ENCODE data around the gene EEF1AKMT4. TPM values are rescaled to one million over a fixed set of nuclear protein-coding genes. Genes with fewer than 3 reads are reported as not detected.

Gene EEF1AKMT4
- total and polyA plus RNA-seq, 2 of the 8 experiments (the other 6 are each of a cell fraction or from before 2014, with no cell fraction given): 9.3 to 30.1 TPM

- no peaks in the 10 kb centered on the region for H3K79me1 ChIP-seq (ENCODE audit: low read depth, low read length)
- H3K4me3 ChIP-seq (ENCODE audit: extremely low read depth in 1 of 4, insufficient read depth in 2 of 4, low read depth in 3 of 4, low read length in 4 of 4): no peak overlapping the region
- no peak overlapping the region for H3K23ac ChIP-seq (ENCODE audit: insufficient read length)
- H3K56ac ChIP-seq (replicated peaks; ENCODE audit: insufficient read length, low read depth, low read length): no peak overlapping the region
- H2BK15ac ChIP-seq (ENCODE audit: low read length): no peak overlapping the region
- no peak overlapping the region for H3K4me2 ChIP-seq (ENCODE audit: insufficient read depth in 1 of 2, low read depth in 2 of 2, low read length in 2 of 2)
- DNase-seq (ENCODE audit: low read depth in 1 of 2, low spot score in 2 of 2): no peak
- H2BK20ac ChIP-seq (ENCODE audit: low read length): no peak overlapping the region
- H4K20me1 ChIP-seq (replicated peaks in 1 of 2; ENCODE audit: control insufficient read depth in 1 of 2, insufficient read depth in 2 of 2, low read length in 2 of 2): peaks cover 10 to 11% of the 10 kb centered on the region in 2 experiments
- H3K4me1 ChIP-seq (replicated peaks in 1 of 4; ENCODE audit: control insufficient read depth in 3 of 4, insufficient read depth in 4 of 4, low read length in 3 of 4): peaks cover 0 to under 1% (median 0%) of the 10 kb centered on the region in 4 experiments; a peak in 1 of 7 replicates
- H2BK120ac ChIP-seq (replicated peaks; ENCODE audit: low read depth, low read length): no peak overlapping the region
- H3K23me2 ChIP-seq (ENCODE audit: low read depth, low read length): no peaks in the 10 kb centered on the region; the same call in 1 of the 2 replicates
- no peak overlapping the region for H4K5ac ChIP-seq (ENCODE audit: insufficient read length, low read depth, low read length)
- no peaks in the 10 kb centered on the region for H3K9me3 ChIP-seq (ENCODE audit: insufficient read depth in 2 of 2, low read depth in 1 of 2, low read length in 1 of 2)
- H3K4ac ChIP-seq (replicated peaks; ENCODE audit: insufficient read length, low read depth, low read length): no peak overlapping the region
- 80% methylated on average over 14 of the region's 14 CpGs; no CpG with 5 or more reads in 1 of the 2 experiments for WGBS, 2 experiments (ENCODE audit: extremely low coverage in 1 of 2, insufficient coverage in 1 of 2, insufficient read length in 1 of 2, insufficient replicate concordance in 2 of 2, low coverage in 1 of 2, low lambda C conversion rate in 2 of 2, missing lambda C conversion rate in 1 of 2)
- H3K27me3 ChIP-seq (replicated peaks in 1 of 4; ENCODE audit: control insufficient read depth in 3 of 4, extremely low read depth in 1 of 4, insufficient read depth in 3 of 4, low read length in 3 of 4): peaks cover 10 to 26% (median 21%) of the 10 kb centered on the region in 4 experiments
- POLR2A ChIA-PET (ENCODE audit: partially characterized antibody): interaction anchor here (1.4 to 1.7 kb wide), 2 partner anchors 10 to 14 kb away, joined by 5 to 8 read pairs; partner anchors contain the start of gene EEF1AKMT4
- TF ChIP-seq POLR2AphosphoS5 (IDR thresholded peaks at IDR 0.05; ENCODE audit: low read depth, low read length) (no peak), JUND (IDR thresholded peaks at IDR 0.05; ENCODE audit: low read length) (no peak), RAD21 (IDR thresholded peaks at IDR 0.05 in 1 of 2, conservative IDR thresholded peaks at IDR 0.05 in 1 of 2; ENCODE audit: low read depth in 2 of 2, low read length in 2 of 2) (no peak), TAF7 (optimal IDR thresholded peaks at IDR 0.05; ENCODE audit: borderline replicate concordance, low read depth, low read length) (no peak)
- H3K36me3 ChIP-seq (ENCODE audit: control insufficient read depth in 2 of 4, insufficient read depth in 4 of 4, low read length in 3 of 4): no peaks in the 10 kb centered on the region
- H4K91ac ChIP-seq (replicated peaks; ENCODE audit: insufficient read length, low read length): no peak overlapping the region
- H4K8ac ChIP-seq (ENCODE audit: extremely low read depth, insufficient read depth, low read length): no peak overlapping the region
- H3K79me2 ChIP-seq (ENCODE audit: control insufficient read depth in 1 of 2, insufficient read depth in 2 of 2, low read length in 2 of 2): no peaks in the 10 kb centered on the region
- no peak overlapping the region for H3K14ac ChIP-seq (ENCODE audit: insufficient read length)
- CTCF ChIA-PET (ENCODE audit: partially characterized antibody): interaction anchor here (0.7 to 8.9 kb wide), 5 partner anchors 8 to 1483 kb away, joined by 3 to 183 read pairs (median 8); partner anchors contain the start of genes EEF1AKMT4 and VWA5B2
- no peak overlapping the region for H2BK5ac ChIP-seq (ENCODE audit: low read depth, low read length)
- H3K18ac ChIP-seq (ENCODE audit: extremely low read depth, low read length): no peak overlapping the region
- no peak overlapping the region; a peak in 1 of 7 replicates for H3K9ac ChIP-seq (replicated peaks in 1 of 4; ENCODE audit: extremely low read depth in 1 of 4, low read depth in 3 of 4, low read length in 3 of 4)
- no peak overlapping the region for H2AK5ac ChIP-seq (ENCODE audit: low read depth, low read length)
- no peak overlapping the region for H2BK12ac ChIP-seq (ENCODE audit: low read depth, low read length)
- no peak overlapping the region for H3K27ac ChIP-seq (ENCODE audit: low read depth, low read length)
- no peak for FAIRE-seq
- H2AFZ ChIP-seq (ENCODE audit: low read length): no peak overlapping the region
Measured at GRCh38 chr3:184236033-184236410, 13.4 kb upstream of the EEF1AKMT4 start.

All from H1 (cell line).